Natural killer cell (primary cell): Measurements from ENCODE around the gene SOHLH2. TPM values are rescaled to one million over a fixed set of nuclear protein-coding genes. Genes with fewer than 3 reads are reported as not detected.

Experiments
- ATAC-seq, 3 donors: fragments of 150-1000 bp in 2 of 3; fragments of 200-7000 bp in 1 of 3; cut with Tn5 transposase; 1 replicate in 1 of 3; 2 replicates in 2 of 3; pipeline ENCODE4 v1.10.0; 2021; ENCODE audit warnings: mild to moderate bottlenecking in 2 of 3, moderate library complexity in 2 of 3
- DNase-seq, 2 donors: peaks; one replicate each; pipeline versions ENCODE4 v3.0.0 to v3.0.0-alpha.2; 2013 to 2021; ENCODE audit warnings: mixed read lengths in 1 of 2
- H3K27ac ChIP-seq: one replicate; pipeline ENCODE4 v1.5.1; 2013; ENCODE audit warnings: mild to moderate bottlenecking, low read length
- H3K27me3 ChIP-seq: one replicate; pipeline ENCODE4 v1.6.1; 2013; ENCODE audit warnings: low read length; ENCODE audit not compliant: control insufficient read depth, insufficient read depth
- H3K36me3 ChIP-seq: one replicate; pipeline ENCODE4 v1.6.1; 2013; ENCODE audit warnings: low read length; ENCODE audit not compliant: control insufficient read depth, insufficient read depth
- H3K4me1 ChIP-seq: one replicate; pipeline ENCODE4 v1.6.1; 2013; ENCODE audit warnings: low read length; ENCODE audit not compliant: control insufficient read depth, insufficient read depth
- H3K4me3 ChIP-seq: one replicate; pipeline ENCODE4 v1.5.1; 2013; ENCODE audit warnings: low read length
- H3K9me3 ChIP-seq: one replicate; pipeline ENCODE4 v1.6.1; 2013; ENCODE audit warnings: low read length; ENCODE audit not compliant: control insufficient read depth, insufficient read depth
- H3K27ac Mint-ChIP-seq, 2 donors: one replicate each; pipeline ENCODE4 v1.8.0; 2022; ENCODE audit warnings: mild to moderate bottlenecking in 2 of 2, mixed read lengths in 2 of 2, moderate library complexity in 1 of 2
- H3K27me3 Mint-ChIP-seq, 2 donors: one replicate each; pipeline ENCODE4 v1.8.0; 2022; ENCODE audit warnings: low read depth in 2 of 2, mixed read lengths in 2 of 2
- H3K36me3 Mint-ChIP-seq: one replicate; pipeline ENCODE4 v1.8.0; 2022; ENCODE audit warnings: mixed read lengths
- H3K4me1 Mint-ChIP-seq, 2 donors: one replicate each; pipeline ENCODE4 v1.8.0; 2022; ENCODE audit warnings: mixed read lengths in 2 of 2
- H3K4me3 Mint-ChIP-seq: one replicate; pipeline ENCODE4 v1.8.0; 2022; ENCODE audit warnings: mild to moderate bottlenecking, moderate library complexity, mixed read lengths
- H3K9me3 Mint-ChIP-seq, 2 donors: one replicate each; pipeline ENCODE4 v1.8.0; 2022; ENCODE audit warnings: mixed read lengths in 2 of 2
- WGBS: methylation state at CpG from one replicate; pipeline ENCODE4 v1.1.7; 2013; ENCODE audit warnings: missing lambda C conversion rate; ENCODE audit not compliant: insufficient coverage; 5-methylcytosine and 5-hydroxymethylcytosine counted together
- intact Hi-C: fragments of 100-400 bp; cut with micrococcal nuclease; formaldehyde crosslinking; loops from one replicate; pipeline ENCODE4 v1.14.2; 2022
- total RNA-seq, 4 donors: library from RNA; stranded (reverse); fragments of 120-200 nt in 1 of 4; gene quantifications; one replicate each; pipeline versions ENCODE4 v1.2.3 to v1.2.4, GENCODE V29; 2013 to 2022
- TF ChIP-seq, protein P1 (sequence below): fragments of 200-600 bp; IDR thresholded peaks from one replicate; pipeline ENCODE4 v1.8.0; 2022; ENCODE audit warnings: antibody characterized with exemption

Gene SOHLH2
- total RNA-seq, 3 donors from 2014 or later (not counting 1 experiment from before 2014, with no cell fraction given) = not detected

DNA sequence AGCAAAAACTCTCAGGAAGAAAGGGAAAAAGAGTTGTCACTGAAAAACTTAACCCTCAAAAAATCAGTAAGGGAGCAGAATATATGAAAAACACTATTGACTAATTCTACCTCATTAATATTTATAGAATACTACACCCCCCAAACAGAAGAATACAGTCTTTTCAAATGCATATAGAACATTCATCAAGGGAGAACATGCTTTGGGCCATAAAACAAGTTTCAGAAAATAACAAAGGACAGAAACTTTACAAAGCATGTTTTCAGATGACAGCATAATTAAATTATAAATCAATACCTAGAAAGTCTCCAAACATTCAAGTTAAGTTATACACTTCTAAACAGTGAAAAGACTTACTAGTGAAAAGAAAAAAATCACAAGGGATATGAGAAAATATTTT lies 30.5 kb downstream of the SOHLH2 start:
- DNase-seq (no peak), ATAC-seq (no peak)
- Mint-ChIP-seq H3K36me3 (no peaks in the 10 kb centered on the region), H3K27ac (no peak overlapping the region), H3K27me3 (no peaks in the 10 kb centered on the region), H3K4me1 (no peaks in the 10 kb centered on the region), H3K9me3 (peaks cover 10 to 14% of the 10 kb centered on the region in 2 donors), H3K4me3 (no peak overlapping the region)
- Histone ChIP-seq H3K9me3 (no peaks in the 10 kb centered on the region), H3K36me3 (no peaks in the 10 kb centered on the region), H3K4me3 (no peak overlapping the region), H3K27me3 (no peaks in the 10 kb centered on the region), H3K27ac (no peak overlapping the region), H3K4me1 (no peaks in the 10 kb centered on the region)
- intact Hi-C loops = no loop called here
- TF ChIP-seq, protein P1, sequence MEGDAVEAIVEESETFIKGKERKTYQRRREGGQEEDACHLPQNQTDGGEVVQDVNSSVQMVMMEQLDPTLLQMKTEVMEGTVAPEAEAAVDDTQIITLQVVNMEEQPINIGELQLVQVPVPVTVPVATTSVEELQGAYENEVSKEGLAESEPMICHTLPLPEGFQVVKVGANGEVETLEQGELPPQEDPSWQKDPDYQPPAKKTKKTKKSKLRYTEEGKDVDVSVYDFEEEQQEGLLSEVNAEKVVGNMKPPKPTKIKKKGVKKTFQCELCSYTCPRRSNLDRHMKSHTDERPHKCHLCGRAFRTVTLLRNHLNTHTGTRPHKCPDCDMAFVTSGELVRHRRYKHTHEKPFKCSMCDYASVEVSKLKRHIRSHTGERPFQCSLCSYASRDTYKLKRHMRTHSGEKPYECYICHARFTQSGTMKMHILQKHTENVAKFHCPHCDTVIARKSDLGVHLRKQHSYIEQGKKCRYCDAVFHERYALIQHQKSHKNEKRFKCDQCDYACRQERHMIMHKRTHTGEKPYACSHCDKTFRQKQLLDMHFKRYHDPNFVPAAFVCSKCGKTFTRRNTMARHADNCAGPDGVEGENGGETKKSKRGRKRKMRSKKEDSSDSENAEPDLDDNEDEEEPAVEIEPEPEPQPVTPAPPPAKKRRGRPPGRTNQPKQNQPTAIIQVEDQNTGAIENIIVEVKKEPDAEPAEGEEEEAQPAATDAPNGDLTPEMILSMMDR = no peak

DNA sequence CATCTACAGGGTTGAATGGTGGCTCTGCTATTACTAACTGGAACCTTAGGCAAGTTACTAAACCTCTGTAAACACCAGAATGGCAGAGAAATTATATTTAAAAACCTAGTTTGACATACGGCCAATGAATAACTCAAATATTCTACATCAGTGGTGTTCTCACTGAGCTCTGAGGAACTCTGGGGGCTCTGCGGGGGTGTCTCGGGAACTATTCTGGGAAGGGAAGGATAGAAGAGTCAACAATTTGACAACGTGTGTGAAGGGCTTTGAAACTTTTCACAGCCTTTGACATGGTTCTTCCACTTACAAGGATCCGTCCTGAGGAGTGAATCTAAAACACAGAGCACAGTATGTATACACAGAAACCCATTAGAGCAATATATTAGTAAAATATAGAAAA lies 38.7 kb downstream of the SOHLH2 start:
- Mint-ChIP-seq H3K9me3 (peaks cover 2 to 3% of the 10 kb centered on the region in 2 donors), H3K36me3 (no peaks in the 10 kb centered on the region), H3K27ac (no peak overlapping the region), H3K4me3 (no peak overlapping the region), H3K4me1 (no peaks in the 10 kb centered on the region), H3K27me3 (no peaks in the 10 kb centered on the region)
- H3K27ac ChIP-seq = no peak overlapping the region
- H3K9me3 ChIP-seq = no peaks in the 10 kb centered on the region
- ATAC-seq (no peak), DNase-seq (no peak)
- intact Hi-C loops = no loop called here
- H3K4me3 ChIP-seq = no peak overlapping the region
- TF ChIP-seq, protein P1 = no peak
- WGBS = 85% methylated on average over 4 of the region's 5 CpGs
- no peaks in the 10 kb centered on the region for H3K27me3 ChIP-seq
- H3K36me3 ChIP-seq = no peaks in the 10 kb centered on the region
- H3K4me1 ChIP-seq = no peaks in the 10 kb centered on the region

DNA sequence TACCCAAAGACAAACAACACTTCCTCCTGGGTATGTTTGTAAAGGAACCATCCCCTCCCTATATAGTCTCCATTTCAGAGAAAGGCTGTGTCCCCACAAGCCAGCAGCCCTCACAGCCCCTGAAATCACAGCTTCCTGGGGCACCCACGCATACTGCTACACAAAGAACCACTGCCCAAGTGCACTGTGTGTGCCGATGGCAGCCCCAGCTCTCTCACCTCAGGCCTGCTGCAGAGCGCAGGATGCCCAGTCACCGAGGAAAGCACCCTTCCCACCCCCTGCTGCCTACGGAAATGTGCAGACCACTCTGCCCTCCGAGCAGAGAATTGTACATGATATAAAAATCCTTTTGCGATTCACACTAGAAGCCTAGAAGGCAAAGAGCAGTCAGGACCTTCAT lies 39.4 kb downstream of the SOHLH2 start:
- H3K4me3 ChIP-seq = no peak overlapping the region
- no peaks in the 10 kb centered on the region for H3K36me3 Mint-ChIP-seq
- ATAC-seq = no peak

More for the DNA sequence above, 39.4 kb downstream of the SOHLH2 start:
- Mint-ChIP-seq H3K27me3 (no peaks in the 10 kb centered on the region), H3K4me1 (no peaks in the 10 kb centered on the region), H3K27ac (no peak overlapping the region), H3K9me3 (peaks cover 2 to 3% of the 10 kb centered on the region in 2 donors), H3K4me3 (no peak overlapping the region)
- no peaks in the 10 kb centered on the region for H3K36me3 ChIP-seq
- DNase-seq = no peak
- no peaks in the 10 kb centered on the region for H3K4me1 ChIP-seq
- TF ChIP-seq, protein P1 = no peak
- no peak overlapping the region for H3K27ac ChIP-seq
- no peaks in the 10 kb centered on the region for H3K27me3 ChIP-seq
- WGBS = 84% methylated on average over 7 of the region's 7 CpGs
- intact Hi-C loops = no loop called here
- H3K9me3 ChIP-seq = no peaks in the 10 kb centered on the region
